T-cell (primary cell): Measurements from ENCODE around the gene C14orf132. TPM values are rescaled to one million over a fixed set of nuclear protein-coding genes. Genes with fewer than 3 reads are reported as not detected.

Source experiments
- ATAC-seq, 4 experiments: fragments of 200-7000 bp in 3 of 4; fragments of 150-1000 bp in 1 of 4; cut with Tn5 transposase; replicated peaks in 1 of 4; 1 replicate in 3 of 4; 2 replicates in 1 of 4; pipeline ENCODE4 v1.10.0; 2021; ENCODE audit warnings: moderate library complexity in 3 of 4, mild to moderate bottlenecking in 2 of 4, moderate number of reproducible peaks in 1 of 4
- CTCF ChIA-PET, 2 donors: fragments of 300-600 bp; sonication (Branson Sonifier 250); formaldehyde crosslinking; loops; one replicate each; lab custom pipeline; 2022; ENCODE audit warnings: antibody characterized with exemption in 2 of 2; lab: Charles Lee
- POLR2A ChIA-PET, 2 donors: fragments of 300-600 bp; sonication (Branson Sonifier 250); formaldehyde crosslinking; loops; one replicate each; lab custom pipeline; 2022; ENCODE audit warnings: antibody characterized with exemption in 2 of 2; lab: Charles Lee
- DNase-seq, 35 experiments: peaks; one replicate each; pipeline versions ENCODE4 v3.0.0 to v3.0.0-alpha.2; 2013 to 2023
- H3K27ac ChIP-seq: one replicate; pipeline ENCODE4 v1.5.1; 2013; ENCODE audit warnings: low read length
- H3K27me3 ChIP-seq, 2 experiments: replicated peaks in 1 of 2; 1 replicate in 1 of 2; 2 replicates in 1 of 2; pipeline versions ENCODE4 v1.6.1 to v1.7.0; 2013; ENCODE audit warnings: low read length in 1 of 2, mixed read lengths in 1 of 2; ENCODE audit not compliant: control insufficient read depth in 2 of 2, insufficient read depth in 2 of 2; ENCODE audit errors: extremely low read depth in 1 of 2
- H3K36me3 ChIP-seq, 2 donors: 1 replicate in 1 of 2; 2 replicates in 1 of 2; pipeline versions ENCODE4 v1.6.1 to v1.7.0; 2013; ENCODE audit warnings: low read length in 1 of 2; ENCODE audit not compliant: control insufficient read depth in 2 of 2, insufficient read depth in 1 of 2; ENCODE audit errors: extremely low read depth in 1 of 2
- H3K4me1 ChIP-seq, 2 experiments: 1 replicate in 1 of 2; 2 replicates in 1 of 2; pipeline versions ENCODE4 v1.6.1 to v1.7.0; 2013; ENCODE audit warnings: low read length in 2 of 2, mixed read lengths in 1 of 2; ENCODE audit not compliant: insufficient read depth in 2 of 2, control insufficient read depth in 1 of 2; ENCODE audit errors: extremely low read depth in 1 of 2
- H3K4me3 ChIP-seq, 2 donors: 1 replicate in 1 of 2; 2 replicates in 1 of 2; pipeline versions ENCODE4 v1.5.1 to v1.7.0; 2013; ENCODE audit warnings: mild to moderate bottlenecking in 2 of 2, low read length in 1 of 2, moderate library complexity in 1 of 2; ENCODE audit not compliant: control insufficient read depth in 1 of 2; ENCODE audit errors: extremely low read depth in 1 of 2
- H3K9me3 ChIP-seq: 2 replicates; pipeline ENCODE4 v1.7.0; 2013
- H3K27ac Mint-ChIP-seq, 2 donors: one replicate each; pipeline ENCODE4 v1.8.0; 2020 to 2021; ENCODE audit warnings: mild to moderate bottlenecking in 2 of 2, mixed read lengths in 2 of 2
- H3K27me3 Mint-ChIP-seq, 2 donors: one replicate each; pipeline ENCODE4 v1.8.0; 2021 to 2022; ENCODE audit warnings: mixed read lengths in 2 of 2
- H3K36me3 Mint-ChIP-seq: one replicate; pipeline ENCODE4 v1.8.0; 2021; ENCODE audit warnings: mixed read lengths
- H3K4me1 Mint-ChIP-seq, 3 donors: one replicate each; pipeline ENCODE4 v1.8.0; 2020 to 2022; ENCODE audit warnings: mixed read lengths in 3 of 3, mild to moderate bottlenecking in 1 of 3
- H3K4me3 Mint-ChIP-seq, 3 donors: one replicate each; pipeline ENCODE4 v1.8.0; 2020 to 2022; ENCODE audit warnings: mild to moderate bottlenecking in 3 of 3, mixed read lengths in 3 of 3, moderate library complexity in 3 of 3
- H3K9me3 Mint-ChIP-seq, 3 donors: one replicate each; pipeline ENCODE4 v1.8.0; 2020 to 2022; ENCODE audit warnings: mixed read lengths in 3 of 3
- WGBS: methylation state at CpG from one replicate; pipeline ENCODE4 v1.1.5; 2013; ENCODE audit warnings: missing lambda C conversion rate; ENCODE audit not compliant: insufficient coverage; 5-methylcytosine and 5-hydroxymethylcytosine counted together
- total RNA-seq, 35 experiments: library from RNA in 6 of 35; stranded (reverse) in 6 of 35; fragments of 120-200 nt in 1 of 35; gene quantifications; one replicate each; pipeline versions ENCODE4 v1.2.1 to v1.2.4 and lab custom pipeline; 2013 to 2026

C14orf132 gene
- total RNA-seq, 5 donors from 2014 or later (not counting 1 experiment from before 2014, with no cell fraction given), result 3.5 to 8.4 (median 5.2) TPM

DNA sequence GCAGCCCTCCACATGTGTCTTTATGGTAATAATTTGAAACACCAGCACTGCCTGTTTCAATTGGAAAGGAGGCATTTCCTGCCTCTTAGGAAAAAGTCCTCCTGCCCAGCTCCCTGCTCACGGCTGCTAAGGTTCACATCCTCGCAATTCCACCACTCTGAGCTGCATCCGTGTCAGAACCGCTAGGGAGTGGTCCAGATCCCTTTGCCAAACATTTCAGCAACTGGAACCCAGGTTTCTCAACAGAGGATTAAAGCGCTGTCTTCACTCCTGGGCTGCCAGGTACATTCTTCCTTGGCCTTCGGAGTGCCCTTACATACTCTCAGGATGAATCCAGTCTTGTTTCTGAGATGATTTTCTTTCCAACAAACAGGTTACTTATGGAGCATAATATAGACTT, 23.3 kb downstream of the C14orf132 start:
- no peak overlapping the region for H3K4me3 ChIP-seq
- Mint-ChIP-seq H3K36me3 (no peaks in the 10 kb centered on the region), H3K9me3 (no peaks in the 10 kb centered on the region), H3K4me3 (no peak overlapping the region), H3K27me3 (peaks cover 26 to 31% of the 10 kb centered on the region in 2 donors), H3K4me1 (peaks cover 0 to 8% (median 0%) of the 10 kb centered on the region in 3 donors), H3K27ac (no peak overlapping the region)
- ATAC-seq (no peak), DNase-seq (no peak)
- no peaks in the 10 kb centered on the region for H3K9me3 ChIP-seq
- CTCF ChIA-PET, result no interaction called here
- POLR2A ChIA-PET, result no interaction called here
- H3K27ac ChIP-seq, result no peak overlapping the region
- no peaks in the 10 kb centered on the region for H3K4me1 ChIP-seq
- 82% methylated on average over 6 of the region's 6 CpGs for WGBS
- H3K36me3 ChIP-seq, result no peaks in the 10 kb centered on the region
- H3K27me3 ChIP-seq, result peaks cover 4 to 47% of the 10 kb centered on the region in 2 experiments

DNA sequence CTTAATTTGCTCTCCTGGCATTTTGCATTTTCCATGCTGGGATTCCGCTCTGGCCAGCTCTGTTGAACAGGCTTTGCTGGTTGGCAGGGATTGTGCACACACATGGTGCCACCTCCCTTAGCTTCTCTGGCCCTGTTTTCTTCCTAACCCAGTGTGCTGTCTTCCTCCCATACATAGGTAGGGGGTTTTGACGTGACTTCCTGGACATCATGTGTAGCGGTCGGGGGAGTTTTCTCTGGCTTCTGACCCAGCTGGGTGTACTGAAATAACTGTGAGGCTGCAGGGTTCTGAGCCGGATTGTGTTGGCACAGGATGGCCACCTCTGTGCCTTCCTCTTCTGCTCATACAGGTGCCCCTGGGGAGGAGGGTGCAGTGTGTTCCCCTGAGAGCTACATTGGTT, 25.7 kb downstream of the C14orf132 start:
- Mint-ChIP-seq H3K27me3 (peaks cover 21 to 30% of the 10 kb centered on the region in 2 donors), H3K9me3 (no peaks in the 10 kb centered on the region), H3K27ac (no peak overlapping the region), H3K36me3 (no peaks in the 10 kb centered on the region), H3K4me1 (peaks cover 0 to 8% (median 0%) of the 10 kb centered on the region in 3 donors), H3K4me3 (no peak overlapping the region)
- H3K4me3 ChIP-seq, result no peak overlapping the region
- DNase-seq (no peak), ATAC-seq (no peak)
- no peak overlapping the region for H3K27ac ChIP-seq
- no peaks in the 10 kb centered on the region for H3K9me3 ChIP-seq
- ChIA-PET POLR2A (no interaction called here), CTCF (no interaction called here)
- 100% methylated on average over 1 of the region's 5 CpGs for WGBS
- no peaks in the 10 kb centered on the region for H3K36me3 ChIP-seq
- H3K27me3 ChIP-seq, result peaks cover 2 to 32% of the 10 kb centered on the region in 2 experiments
- no peaks in the 10 kb centered on the region for H3K4me1 ChIP-seq

DNA sequence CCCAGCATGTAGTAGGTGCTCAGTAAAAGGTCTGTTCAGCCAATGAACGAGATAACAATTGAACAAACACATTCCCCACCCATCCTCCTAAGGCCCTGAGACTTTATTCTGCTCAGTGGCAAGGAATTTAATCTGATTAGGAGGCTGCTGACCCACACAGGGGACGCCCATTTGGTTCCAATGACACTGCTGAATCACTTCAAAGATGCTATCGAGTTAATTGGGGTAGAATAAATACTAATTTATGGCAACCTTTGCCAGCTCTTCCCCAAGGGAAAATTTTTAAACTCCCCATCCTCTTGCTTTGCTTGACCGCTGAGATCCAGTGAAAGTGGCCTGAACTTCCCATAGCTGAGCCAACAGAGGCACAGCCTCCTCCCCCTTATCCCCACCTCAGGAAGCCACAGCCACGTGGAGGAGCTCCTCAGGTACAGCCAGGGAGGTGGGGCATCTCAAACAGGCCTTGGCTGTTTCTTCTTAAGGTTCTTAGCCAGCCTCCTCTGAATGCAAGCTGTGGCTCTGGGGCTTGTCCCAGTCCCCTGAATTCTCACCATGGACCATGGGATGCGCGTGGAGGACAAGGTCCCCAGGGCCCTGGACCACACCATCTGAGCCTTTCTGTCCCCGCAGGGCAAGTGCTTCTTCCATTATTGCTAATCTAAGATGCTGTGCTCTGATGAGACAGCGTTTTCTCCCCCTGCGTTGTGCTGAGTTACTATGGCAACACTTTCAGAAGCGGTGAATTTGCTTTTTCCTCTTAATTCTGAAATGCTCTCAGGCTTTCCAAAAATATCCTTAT, 26.7 kb downstream of the C14orf132 start:
- Mint-ChIP-seq H3K36me3 (no peaks in the 10 kb centered on the region), H3K27ac (no peak overlapping the region), H3K4me1 (peaks cover 0 to 8% (median 0%) of the 10 kb centered on the region in 3 donors), H3K9me3 (no peaks in the 10 kb centered on the region), H3K4me3 (no peak overlapping the region), H3K27me3 (peaks cover 18 to 22% of the 10 kb centered on the region in 2 donors)
- ChIA-PET CTCF (interaction anchor here in 1 of 2 donors (0.6 kb wide), 1 partner anchor 386 kb away, joined by 3 read pairs; no protein-coding TSS in a partner anchor), POLR2A (no interaction called here)
- no peaks in the 10 kb centered on the region for H3K4me1 ChIP-seq
- H3K27me3 ChIP-seq, result peaks cover 2 to 24% of the 10 kb centered on the region in 2 experiments
- ATAC-seq (no peak), DNase-seq (no peak)
- 58% methylated on average over 4 of the region's 11 CpGs for WGBS
- no peaks in the 10 kb centered on the region for H3K36me3 ChIP-seq
- no peak overlapping the region for H3K27ac ChIP-seq
- no peak overlapping the region for H3K4me3 ChIP-seq
- H3K9me3 ChIP-seq, result no peaks in the 10 kb centered on the region

DNA sequence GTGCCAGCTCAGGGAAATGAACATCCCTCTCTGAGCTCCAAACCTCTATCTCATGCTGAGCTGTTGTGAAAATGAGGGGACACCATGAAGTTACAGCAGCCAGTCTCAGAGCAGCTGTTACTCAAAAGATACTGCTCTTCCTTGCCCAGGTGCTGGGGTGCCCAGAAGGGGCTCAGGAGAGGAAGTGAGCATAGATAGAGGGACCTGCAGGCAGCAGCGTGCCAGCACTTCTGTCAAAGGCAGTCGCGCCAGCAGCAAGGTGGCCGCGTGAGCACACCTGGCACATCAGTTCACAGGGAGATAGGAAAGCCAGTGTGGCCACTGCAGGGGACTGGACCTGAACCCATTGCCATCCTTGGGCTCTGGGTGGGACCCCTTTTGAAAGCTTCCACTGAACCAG, 27.8 kb downstream of the C14orf132 start:
- Histone ChIP-seq H3K36me3 (no peaks in the 10 kb centered on the region), H3K4me1 (no peaks in the 10 kb centered on the region), H3K27me3 (peaks cover 2 to 26% of the 10 kb centered on the region in 2 experiments), H3K27ac (no peak overlapping the region), H3K9me3 (no peaks in the 10 kb centered on the region), H3K4me3 (no peak overlapping the region)
- DNase-seq, result no peak
- WGBS, result 82% methylated on average over 5 of the region's 5 CpGs
- Mint-ChIP-seq H3K27me3 (peaks cover 15 to 18% of the 10 kb centered on the region in 2 donors), H3K36me3 (no peaks in the 10 kb centered on the region), H3K4me1 (peaks cover 0 to 8% (median 0%) of the 10 kb centered on the region in 3 donors), H3K4me3 (no peak overlapping the region), H3K9me3 (no peaks in the 10 kb centered on the region), H3K27ac (no peak overlapping the region)
- ATAC-seq, result no peak
- CTCF ChIA-PET, result no interaction called here
- POLR2A ChIA-PET, result no interaction called here

DNA sequence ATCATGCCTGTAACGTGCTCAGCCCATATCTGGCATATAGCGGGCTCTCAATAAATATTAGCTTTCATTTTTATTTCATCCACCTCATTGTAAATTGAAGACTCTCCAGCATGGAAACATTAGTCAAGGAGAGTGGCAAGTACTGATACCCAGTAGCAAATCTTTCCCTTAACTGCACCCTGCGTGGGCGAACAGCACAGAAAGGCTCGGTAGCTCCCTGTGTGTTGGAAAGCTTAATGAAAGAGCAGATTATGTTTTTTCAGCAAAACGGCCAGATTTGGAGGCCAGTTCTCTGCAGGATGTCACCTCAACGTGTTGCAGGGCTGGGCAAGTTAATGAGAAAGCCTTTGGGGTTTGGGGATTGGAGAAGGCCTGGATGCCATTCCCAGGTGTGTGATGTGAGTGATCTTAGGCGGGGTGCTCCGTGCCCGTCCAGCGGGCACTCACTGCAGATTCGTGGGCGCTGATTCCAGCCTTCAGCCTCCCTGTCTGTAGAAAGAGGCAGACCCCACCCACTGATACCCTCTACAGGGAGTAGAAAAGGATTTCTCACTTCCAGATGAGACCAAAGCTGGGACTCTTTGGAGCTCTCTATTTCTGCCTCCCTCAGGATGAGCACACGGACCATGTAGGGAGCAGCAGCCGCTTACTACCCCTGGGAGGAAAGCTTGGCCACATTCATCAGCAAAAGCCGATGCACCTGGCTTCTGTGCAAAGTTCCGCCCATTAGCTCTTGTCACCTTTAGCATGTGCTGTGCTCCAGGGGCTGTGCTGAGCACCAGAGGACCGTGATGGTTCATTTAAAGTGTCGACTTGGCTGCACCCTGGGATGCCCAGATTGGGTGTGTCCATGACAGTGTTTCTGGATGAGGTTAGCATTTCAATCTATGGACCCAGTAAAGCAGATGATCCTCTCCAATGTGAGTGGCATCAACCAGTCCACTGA, 29.1 kb downstream of the C14orf132 start:
- Mint-ChIP-seq H3K36me3 (no peaks in the 10 kb centered on the region), H3K27me3 (peaks cover 6 to 9% of the 10 kb centered on the region in 2 donors), H3K4me1 (peaks cover 0 to 8% (median 0%) of the 10 kb centered on the region in 3 donors), H3K9me3 (no peaks in the 10 kb centered on the region), H3K4me3 (no peak overlapping the region), H3K27ac (no peak overlapping the region)
- H3K4me1 ChIP-seq, result no peaks in the 10 kb centered on the region
- H3K27ac ChIP-seq, result no peak overlapping the region
- DNase-seq (no peak), ATAC-seq (no peak)
- ChIA-PET POLR2A (no interaction called here), CTCF (no interaction called here)
- 70% methylated on average over 12 of the region's 19 CpGs for WGBS
- no peaks in the 10 kb centered on the region for H3K36me3 ChIP-seq
- no peaks in the 10 kb centered on the region for H3K9me3 ChIP-seq
- H3K27me3 ChIP-seq, result peaks cover 0 to 27% of the 10 kb centered on the region in 2 experiments
- no peak overlapping the region for H3K4me3 ChIP-seq

DNA sequence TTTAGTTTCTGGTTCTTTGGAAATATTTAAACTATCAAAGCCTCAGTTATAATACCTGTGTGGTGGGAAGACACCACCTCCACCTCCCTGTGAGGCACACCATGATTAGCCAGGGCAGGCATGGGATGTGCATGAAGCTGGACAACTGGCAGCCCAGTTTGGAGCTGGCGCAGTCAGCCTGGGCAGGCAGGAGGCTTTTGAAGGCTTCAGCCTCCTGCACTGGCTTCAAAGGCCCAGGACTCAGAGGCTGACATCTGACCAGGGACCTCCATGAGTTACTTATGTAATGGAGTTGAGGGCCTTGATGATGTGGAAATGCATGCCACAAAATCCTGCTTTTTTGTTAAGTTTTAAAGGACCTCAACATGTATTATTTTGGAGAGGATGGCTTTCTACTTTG, 30.3 kb downstream of the C14orf132 start:
- 86% methylated on average over 1 of the region's 1 CpG for WGBS
- H3K4me3 Mint-ChIP-seq, result no peak overlapping the region

More for the DNA sequence above, 30.3 kb downstream of the C14orf132 start:
- Mint-ChIP-seq H3K9me3 (no peaks in the 10 kb centered on the region), H3K4me1 (peaks cover 0 to 6% (median 0%) of the 10 kb centered on the region in 3 donors), H3K27ac (no peak overlapping the region), H3K36me3 (no peaks in the 10 kb centered on the region), H3K27me3 (peaks cover 9% of the 10 kb centered on the region in 2 donors)
- ChIA-PET CTCF (no interaction called here), POLR2A (no interaction called here)
- DNase-seq (no peak), ATAC-seq (no peak)
- H3K27me3 ChIP-seq, result peaks cover 0 to 27% of the 10 kb centered on the region in 2 experiments
- H3K4me1 ChIP-seq, result no peaks in the 10 kb centered on the region
- H3K36me3 ChIP-seq, result no peaks in the 10 kb centered on the region
- H3K9me3 ChIP-seq, result no peaks in the 10 kb centered on the region
- no peak overlapping the region for H3K4me3 ChIP-seq
- no peak overlapping the region for H3K27ac ChIP-seq
